Fibroblast of peridontal ligament (primary cell): ENCODE results near the gene OR5B21.
A peak's percentile ranks its signal among the peaks of the same experiment; 100 is the strongest.

ENCODE experiments used
- DNase-seq: peaks from one replicate; pipeline ENCODE4 v3.0.0-alpha.2; 2010; ENCODE audit errors: extremely low read depth

Gene OR5B21

GRCh38 chr11:58508005-58508404 is at the start of gene OR5B21:
OR5B21 (minus strand) TSS chr11:58508105; CDS start chr11:58508105, 0 bp downstream.
- no peak for DNase-seq

DNA sequence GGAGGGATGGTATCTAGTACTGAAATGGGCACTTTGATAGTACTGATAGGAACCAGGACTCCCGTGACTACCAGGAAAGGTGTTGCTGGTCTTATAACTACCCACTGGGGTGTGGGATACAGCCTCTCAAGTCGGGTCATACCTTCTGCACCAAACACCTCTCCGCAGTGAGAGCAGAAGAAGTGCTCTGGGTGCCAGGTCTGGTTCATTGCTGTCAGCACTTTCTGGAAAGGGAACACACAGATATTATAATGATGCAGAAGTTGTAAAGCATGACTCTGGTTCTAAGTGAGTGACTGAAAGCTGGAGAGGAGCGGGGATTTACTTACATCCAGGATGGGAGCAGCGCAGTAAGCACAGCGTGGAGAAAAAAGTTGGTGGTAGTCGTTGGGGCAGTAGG is 41.7 kb upstream of the OR5B21 start:
- DNase-seq, result no peak

DNA sequence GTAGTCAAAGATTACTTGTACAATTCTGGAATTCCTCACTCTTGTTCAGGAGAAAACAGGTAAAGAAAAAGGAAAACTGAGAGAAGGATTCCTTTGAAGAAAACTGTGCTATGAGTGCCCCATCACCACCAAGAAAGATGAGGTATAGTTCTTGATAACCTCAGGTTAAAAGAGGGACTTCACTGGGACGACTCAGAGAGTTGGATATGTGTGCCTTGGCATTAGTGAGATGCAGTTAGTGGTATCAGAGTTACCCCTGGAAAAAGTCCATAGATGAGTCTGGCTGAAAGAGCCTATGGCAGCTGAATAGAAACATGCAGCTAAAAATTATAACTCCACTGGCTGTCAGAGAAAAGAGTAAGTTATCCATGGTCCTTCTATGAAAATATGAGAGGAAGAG is 38.9 kb upstream of the OR5B21 start:
- no peak for DNase-seq

GRCh38 chr11:58531865-58532341 is 24.0 kb upstream of the OR5B21 start:
- no peak for DNase-seq

GRCh38 chr11:58530236-58530635 is 22.3 kb upstream of the OR5B21 start:
- DNase-seq, result no peak

DNA sequence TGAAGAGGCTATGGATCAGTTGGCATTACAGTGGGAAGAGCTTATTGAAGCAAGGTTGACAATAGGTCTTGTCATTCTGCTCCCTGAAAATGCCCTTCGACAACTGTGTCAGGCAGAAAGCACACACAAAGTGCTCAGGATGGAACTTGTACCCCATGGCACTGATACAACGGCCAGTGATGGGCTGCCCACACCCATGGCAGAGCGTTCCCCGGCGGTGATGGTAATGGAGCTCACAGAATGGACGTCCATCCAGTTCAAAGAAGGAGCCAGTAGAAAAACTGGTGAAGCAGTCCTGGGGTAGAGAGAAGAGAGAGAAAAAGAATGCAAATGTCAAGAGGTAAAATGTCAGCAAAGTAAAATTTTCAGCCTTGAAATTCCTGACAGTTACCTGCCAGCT is 19.5 kb upstream of the OR5B21 start:
- DNase-seq, result no peak

DNA sequence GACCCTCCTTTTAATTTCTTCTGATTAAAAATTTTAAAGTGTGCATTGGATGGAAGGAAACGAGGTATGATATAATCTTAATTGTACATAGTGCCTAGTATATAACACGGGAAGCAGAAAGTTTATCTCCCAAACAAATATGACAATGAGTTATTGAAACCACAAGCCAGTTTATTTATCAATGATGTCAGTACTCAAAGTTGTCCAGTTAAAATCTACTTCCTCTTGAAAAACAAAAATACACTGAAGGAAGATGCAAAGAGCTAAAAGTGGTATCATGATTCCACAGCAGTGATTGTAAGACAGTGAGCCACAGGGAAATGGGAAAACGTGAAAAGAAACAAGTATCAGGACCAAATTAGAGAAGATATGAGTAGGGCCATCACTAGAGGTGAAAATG is 18.8 kb upstream of the OR5B21 start:
- no peak for DNase-seq

- DNase-seq, result no peak
Observed at GRCh38 chr11:58525037-58525614, 17.2 kb upstream of the OR5B21 start.

DNA sequence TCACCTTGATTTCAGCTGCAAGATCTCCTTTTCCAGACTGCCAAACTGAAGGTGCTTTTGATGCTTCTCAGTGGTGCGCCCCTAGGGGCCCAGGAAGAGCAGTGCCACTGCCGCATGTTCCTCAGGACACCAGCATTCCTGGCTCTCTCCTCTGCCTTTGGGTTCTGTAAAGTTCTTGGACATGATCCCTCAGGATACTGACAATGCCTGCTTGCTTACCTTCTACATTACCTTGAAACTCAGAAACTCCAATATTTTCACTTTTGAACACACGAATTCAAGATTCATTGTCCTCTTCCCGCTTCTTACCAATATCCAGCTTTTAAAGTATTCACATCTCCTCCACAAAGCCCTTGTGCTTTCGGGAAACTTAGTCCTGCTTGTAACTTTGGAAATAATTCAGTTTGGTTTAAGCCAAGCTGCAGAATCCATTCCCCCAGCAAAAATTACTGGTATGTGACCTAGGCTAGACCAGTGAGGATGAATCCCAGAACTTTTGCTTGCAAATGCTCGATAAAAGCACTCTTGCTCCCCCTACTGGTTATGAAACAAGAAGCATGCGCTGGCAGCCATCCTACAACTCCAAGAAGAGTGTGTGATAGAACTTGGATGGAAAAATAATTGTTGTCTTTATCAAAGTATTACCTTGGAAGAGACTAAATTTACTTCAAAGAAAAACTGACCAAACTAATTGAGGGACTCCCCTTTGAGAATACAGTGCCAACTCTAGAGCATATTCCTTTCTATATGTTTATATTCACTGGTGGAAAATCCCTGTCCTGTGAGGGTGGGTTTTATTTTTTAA is 16.5 kb upstream of the OR5B21 start:
- peak; percentile 92 for DNase-seq

DNA sequence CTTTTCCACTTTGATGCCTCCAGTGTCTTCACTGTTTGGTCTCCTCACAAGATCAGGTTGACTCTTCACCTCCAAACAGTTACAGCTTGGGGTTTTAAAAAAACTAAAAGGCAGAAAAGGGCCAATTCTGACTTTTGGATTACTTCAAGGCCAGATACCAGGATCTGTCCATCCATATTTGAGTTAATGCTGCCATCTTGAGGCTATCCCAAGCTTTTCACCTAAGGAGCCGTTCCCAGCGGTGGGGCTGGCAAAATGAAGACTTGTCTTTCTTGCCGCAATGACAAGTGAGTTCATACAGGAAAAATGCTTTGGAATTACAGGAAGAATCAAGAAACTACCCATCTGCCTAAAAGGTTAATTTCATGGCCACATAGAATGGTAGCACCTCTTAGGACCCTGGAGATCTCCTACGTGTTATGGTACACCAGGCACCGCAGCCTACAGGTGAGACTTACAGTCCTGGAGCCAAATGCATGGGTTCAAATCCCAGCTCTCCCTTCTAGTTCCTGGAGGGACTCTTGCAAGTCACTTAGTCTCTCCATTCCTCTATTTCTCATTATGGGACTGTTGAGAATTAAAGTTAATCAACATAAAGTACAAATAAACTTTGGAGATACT is 6.0 kb upstream of the OR5B21 start:
- peak; percentile 75 for DNase-seq

DNA sequence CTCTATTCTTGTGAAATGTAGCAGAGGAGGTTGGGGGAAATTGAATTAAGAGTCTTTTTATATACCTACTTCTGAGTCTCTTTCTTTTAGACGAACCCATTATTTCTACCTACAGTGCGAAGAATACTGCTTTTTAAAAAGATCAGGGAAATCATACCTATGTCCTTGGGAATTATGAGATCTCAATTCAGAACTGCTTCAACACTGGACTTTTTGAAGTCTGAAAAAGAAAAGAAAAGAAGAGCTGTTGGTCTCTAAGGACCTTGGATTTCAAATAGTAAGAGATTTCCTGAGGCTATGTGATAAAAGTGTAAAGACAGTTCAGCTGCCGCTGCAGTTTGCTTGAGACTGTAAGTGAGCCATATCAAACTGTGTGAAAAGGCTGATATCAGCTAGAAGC is 3.7 kb upstream of the OR5B21 start:
- no peak for DNase-seq

DNA sequence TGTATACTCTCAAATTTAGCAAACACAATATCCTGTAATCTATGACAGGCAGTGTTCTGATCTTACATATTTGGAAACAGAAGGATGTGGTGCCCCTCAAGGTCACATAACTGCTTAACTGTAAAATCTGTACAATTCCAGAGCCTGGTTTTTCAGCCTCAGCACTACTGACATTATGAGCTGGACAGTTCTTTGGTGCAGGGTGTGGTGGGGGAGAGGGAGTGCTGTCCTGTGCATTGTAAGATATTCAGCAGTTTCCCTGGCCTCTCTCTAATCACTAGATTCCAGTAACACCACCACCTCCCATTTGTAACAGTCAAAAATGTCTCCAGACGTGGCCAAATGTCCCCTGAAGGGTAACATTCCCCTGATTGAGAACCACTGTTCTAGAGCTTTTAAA is 1.8 kb upstream of the OR5B21 start:
- DNase-seq, result no peak

- DNase-seq, result no peak
Observed at GRCh38 chr11:58508814-58509213, 909 bp upstream of the OR5B21 start.

GRCh38 chr11:58507355-58507754 is 550 bp downstream of the OR5B21 start:
- no peak for DNase-seq

- DNase-seq, result no peak
Observed at GRCh38 chr11:58506935-58507334, 970 bp downstream of the OR5B21 start.

DNA sequence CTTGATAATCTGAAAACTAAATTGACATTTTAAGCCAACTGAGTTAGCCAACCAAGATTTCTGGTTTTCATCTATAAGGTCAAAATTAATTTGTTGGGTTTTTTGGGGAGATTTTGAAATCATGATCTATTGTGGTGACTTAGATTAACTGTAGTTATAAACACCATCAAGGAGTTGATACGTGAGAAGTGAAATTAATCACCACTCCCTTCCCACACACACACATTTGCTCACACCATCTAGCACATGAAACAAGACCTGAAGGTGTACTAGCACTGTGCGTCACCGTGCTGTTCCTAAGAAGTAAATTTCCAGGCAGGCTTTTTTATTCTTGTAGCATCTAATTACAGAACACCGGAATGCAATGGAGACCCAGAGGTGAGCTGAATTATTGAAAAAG is 2.1 kb downstream of the OR5B21 start:
- DNase-seq, result no peak

DNA sequence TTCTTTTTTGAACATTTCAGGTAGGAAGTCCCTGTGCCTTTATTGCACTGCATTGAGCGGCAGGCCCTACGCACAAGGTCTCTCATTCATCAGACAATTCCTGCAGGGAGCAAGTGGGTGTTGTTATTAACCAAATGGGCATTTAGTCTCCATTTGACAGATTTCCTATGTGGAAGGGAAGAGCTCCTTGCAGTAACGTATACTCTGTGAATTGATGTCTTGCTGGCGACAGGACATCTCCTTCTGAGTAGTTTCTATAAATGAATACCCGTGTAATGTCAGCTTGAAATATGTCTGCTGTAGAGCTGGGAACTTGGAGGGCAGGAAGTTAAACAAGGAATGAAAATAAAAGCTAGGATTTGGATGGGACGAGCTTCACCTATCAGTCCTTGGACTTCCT is 3.7 kb downstream of the OR5B21 start:
- no peak for DNase-seq

GRCh38 chr11:58503361-58503856 is 4.5 kb downstream of the OR5B21 start:
- no peak for DNase-seq

GRCh38 chr11:58502004-58502403 is 5.9 kb downstream of the OR5B21 start:
- DNase-seq, result no peak

DNA sequence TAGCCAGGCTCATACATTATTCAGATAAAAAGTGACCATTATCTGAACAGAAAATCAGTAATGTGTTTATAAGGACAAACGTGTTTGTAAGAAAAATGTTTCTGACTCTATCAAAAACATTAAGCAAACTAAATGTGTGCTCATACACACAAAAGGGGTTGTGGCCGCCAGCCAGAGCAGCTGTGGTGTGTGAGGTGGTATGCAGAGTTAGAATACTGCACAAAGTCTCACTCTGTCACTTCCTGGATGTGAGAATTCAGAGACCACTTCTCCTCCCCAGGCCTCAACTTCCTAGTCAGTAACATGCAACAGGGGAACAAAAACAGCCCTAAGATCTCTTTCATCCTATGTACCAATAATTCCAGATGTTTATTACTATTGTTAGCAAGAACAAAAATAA is 9.4 kb downstream of the OR5B21 start:
- no peak for DNase-seq

DNA sequence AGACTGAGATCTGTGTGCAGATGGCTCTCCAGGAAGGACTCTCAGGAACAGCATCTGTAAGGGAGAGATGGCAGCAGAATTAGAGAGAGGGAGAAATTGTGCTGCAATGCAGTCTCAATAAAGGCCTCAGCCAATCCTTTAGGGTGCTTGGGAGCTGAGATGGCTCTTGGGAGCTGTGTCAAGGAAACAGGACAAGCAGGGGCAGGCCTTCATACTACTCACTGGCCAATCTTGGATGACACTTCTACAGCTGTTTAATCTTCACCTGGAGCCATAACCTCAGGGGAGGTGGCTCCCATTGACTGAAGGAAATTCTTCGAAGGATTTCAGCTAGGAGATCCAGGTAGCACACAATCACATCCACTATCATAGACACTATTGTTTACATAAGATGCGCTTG is 10.0 kb downstream of the OR5B21 start:
- DNase-seq, result no peak

DNA sequence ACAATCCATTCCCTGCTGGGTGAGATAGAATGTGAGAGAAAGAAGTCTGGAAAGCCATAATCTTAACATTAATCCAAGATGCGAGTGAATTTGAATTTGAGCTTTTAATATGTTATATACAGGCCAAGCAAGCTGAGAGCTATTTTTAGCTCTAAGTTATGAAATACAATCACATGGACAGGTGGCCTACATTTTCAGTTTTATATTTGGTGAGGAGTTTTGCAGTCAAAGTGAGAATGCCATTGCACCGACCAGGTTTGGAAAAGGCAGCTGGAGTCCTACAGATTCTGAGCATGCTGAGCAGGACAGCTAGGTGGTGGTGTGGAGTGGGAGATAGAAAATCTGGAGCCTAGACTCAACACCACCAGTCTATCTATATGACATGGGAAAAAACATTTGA is 12.0 kb downstream of the OR5B21 start:
- no peak for DNase-seq

GRCh38 chr11:58494101-58494500 is 13.8 kb downstream of the OR5B21 start:
- DNase-seq, result peak; percentile 5
